Ramos (cell line): ENCODE results near the gene TPST1.
"Not testable (repeated sequence)": the region's sequence is repeated elsewhere in the genome, so short reads cannot be mapped to it uniquely, and the experiment has no call there.

Experiments used
- in situ Hi-C: fragments of 300-500 bp; cut with MboI; formaldehyde crosslinking; loops from one replicate; pipeline ENCODE4 v1.14.3; 2022; ENCODE audit warnings: low sequenced_read_pairs; ENCODE audit not compliant: unreplicated experiment

Gene TPST1

GRCh38 chr7:66187905-66188304 lies 17.2 kb upstream of the TPST1 start:
- in situ Hi-C loops, result no loop called here

GRCh38 chr7:66188645-66189044 lies 16.5 kb upstream of the TPST1 start:
- in situ Hi-C loops, result no loop called here

GRCh38 chr7:66189695-66190503 lies 15.2 kb upstream of the TPST1 start:
- in situ Hi-C loops, result no loop called here

GRCh38 chr7:66190504-66190857 lies 14.7 kb upstream of the TPST1 start:
- in situ Hi-C loops, result no loop called here

- in situ Hi-C loops, result no loop called here
Observed at GRCh38 chr7:66193146-66193725, 11.9 kb upstream of the TPST1 start.

- in situ Hi-C loops, result no loop called here
Observed at GRCh38 chr7:66198469-66198868, 6.7 kb upstream of the TPST1 start.

- in situ Hi-C loops, result no loop called here
Observed at GRCh38 chr7:66198956-66199355, 6.2 kb upstream of the TPST1 start.

- in situ Hi-C loops, result no loop called here
Observed at GRCh38 chr7:66202441-66202840, 2.7 kb upstream of the TPST1 start.

GRCh38 chr7:66205741-66206090 lies 582 bp downstream of the TPST1 start:
- in situ Hi-C loops, result no loop called here

GRCh38 chr7:66206119-66206933 lies 1.2 kb downstream of the TPST1 start:
- in situ Hi-C loops, result no loop called here

GRCh38 chr7:66206934-66207240 lies 1.8 kb downstream of the TPST1 start:
- in situ Hi-C loops, result no loop called here

- in situ Hi-C loops, result no loop called here
Observed at GRCh38 chr7:66207540-66207939, 2.4 kb downstream of the TPST1 start.

GRCh38 chr7:66211429-66211828 lies 6.3 kb downstream of the TPST1 start:
- in situ Hi-C loops, result no loop called here

- in situ Hi-C loops, result no loop called here
Observed at GRCh38 chr7:66213637-66214036, 8.5 kb downstream of the TPST1 start.

GRCh38 chr7:66216687-66217086 lies 11.6 kb downstream of the TPST1 start:
- in situ Hi-C loops, result no loop called here

GRCh38 chr7:66219805-66220204 lies 14.7 kb downstream of the TPST1 start:
- in situ Hi-C loops, result no loop called here

GRCh38 chr7:66221442-66221841 lies 16.3 kb downstream of the TPST1 start:
- in situ Hi-C loops, result no loop called here

GRCh38 chr7:66227808-66228207 lies 22.7 kb downstream of the TPST1 start:
- in situ Hi-C loops, result no loop called here

- in situ Hi-C loops, result not testable (repeated sequence)
Observed at GRCh38 chr7:66231326-66232216, 26.4 kb downstream of the TPST1 start.

- in situ Hi-C loops, result no loop called here
Observed at GRCh38 chr7:66233638-66234037, 28.5 kb downstream of the TPST1 start.
